WTC11 (cell line): ENCODE results near the gene UCHL3. TPM values are rescaled to one million over a fixed set of nuclear protein-coding genes. Genes with fewer than 3 reads are reported as not detected.

ENCODE experiments used
- ATAC-seq: fragments of 200-7000 bp; cut with Tn5 transposase; 2 replicates; pipeline ENCODE4 v1.10.0; 2021; ENCODE audit warnings: mild to moderate bottlenecking, moderate library complexity
- CTCF ChIA-PET: fragments of 300-600 bp; sonication (Branson Sonifier 250); formaldehyde crosslinking; loops from one replicate; lab custom pipeline; 2021; ENCODE audit warnings: antibody characterized with exemption; lab: Charles Lee
- POLR2A ChIA-PET: fragments of 350-600 bp; sonication (Branson Sonifier 250); formaldehyde crosslinking; loops from one replicate; lab custom pipeline; 2021; ENCODE audit warnings: antibody characterized with exemption; lab: Charles Lee
- DNase-seq: peaks from one replicate; pipeline ENCODE4 v3.0.0; 2021; ENCODE audit warnings: low spot score
- H3K27ac Mint-ChIP-seq: 2 replicates; pipeline ENCODE4 v1.8.0; 2021; ENCODE audit warnings: mixed read lengths
- H3K27me3 Mint-ChIP-seq: 2 replicates; pipeline ENCODE4 v1.8.0; 2021; ENCODE audit warnings: low read depth, mild to moderate bottlenecking, moderate library complexity, mixed read lengths
- H3K36me3 Mint-ChIP-seq: 2 replicates; pipeline ENCODE4 v1.8.0; 2021; ENCODE audit warnings: mixed read lengths
- H3K4me1 Mint-ChIP-seq: 2 replicates; pipeline ENCODE4 v1.8.0; 2022; ENCODE audit warnings: mixed read lengths
- H3K4me3 Mint-ChIP-seq: 2 replicates; pipeline ENCODE4 v1.8.0; 2021; ENCODE audit warnings: mild to moderate bottlenecking, moderate library complexity, mixed read lengths
- H3K9me3 Mint-ChIP-seq: 2 replicates; pipeline ENCODE4 v1.8.0; 2021; ENCODE audit warnings: mixed read lengths
- E2F1 ChIP-seq: sonication (generic); formaldehyde crosslinking; IDR thresholded peaks from 2 replicates; pipeline ENCODE4 v1.8.0; 2022; ENCODE audit warnings: mild to moderate bottlenecking, missing genetic modification reagents
- E2F4 ChIP-seq: sonication (generic); formaldehyde crosslinking; IDR thresholded peaks from 2 replicates; pipeline ENCODE4 v1.8.1; 2022; ENCODE audit warnings: low read depth, mild to moderate bottlenecking, moderate library complexity, missing genetic modification reagents, borderline replicate concordance
- ELF4 ChIP-seq: sonication (generic); formaldehyde crosslinking; IDR thresholded peaks from 2 replicates; pipeline ENCODE4 v1.8.1; 2022; ENCODE audit warnings: low read depth, mild to moderate bottlenecking, moderate library complexity, missing genetic modification reagents
- FOXJ3 ChIP-seq: sonication (generic); formaldehyde crosslinking; IDR thresholded peaks from 2 replicates; pipeline ENCODE4 v1.9.0; 2021; ENCODE audit warnings: missing genetic modification reagents, mild to moderate bottlenecking, borderline replicate concordance
- FOXK1 ChIP-seq: sonication (generic); formaldehyde crosslinking; IDR thresholded peaks from 2 replicates; pipeline ENCODE4 v1.8.0; 2022; ENCODE audit warnings: mild to moderate bottlenecking, moderate library complexity, missing genetic modification reagents
- FOXP4 ChIP-seq: sonication (generic); formaldehyde crosslinking; IDR thresholded peaks from 2 replicates; pipeline ENCODE4 v1.8.0; 2022; ENCODE audit warnings: mild to moderate bottlenecking, missing genetic modification reagents
- GTF2I ChIP-seq: fragments of 250-450 bp; sonication (Bioruptor Pico); conservative IDR thresholded peaks from 2 replicates; pipeline ENCODE4 v1.4.0; 2021; ENCODE audit warnings: mild to moderate bottlenecking
- IRF2 ChIP-seq: sonication (generic); formaldehyde crosslinking; IDR thresholded peaks from 2 replicates; pipeline ENCODE4 v1.8.0; 2022; ENCODE audit warnings: low read depth, missing genetic modification reagents, borderline replicate concordance
- NR1H2 ChIP-seq: sonication (generic); formaldehyde crosslinking; IDR thresholded peaks from 2 replicates; pipeline ENCODE4 v1.9.0; 2021; ENCODE audit warnings: mild to moderate bottlenecking, moderate library complexity, missing genetic modification reagents
- SMAD3 ChIP-seq: sonication (generic); formaldehyde crosslinking; IDR thresholded peaks from 2 replicates; pipeline ENCODE4 v1.8.0; 2022; ENCODE audit warnings: missing genetic modification reagents, mild to moderate bottlenecking, borderline replicate concordance
- SMAD4 ChIP-seq: sonication (generic); formaldehyde crosslinking; IDR thresholded peaks from 2 replicates; pipeline ENCODE4 v1.8.0; 2022; ENCODE audit warnings: mild to moderate bottlenecking, missing genetic modification reagents
- SOX15 ChIP-seq: fragments of 250-450 bp; sonication (Bioruptor Pico); IDR thresholded peaks from 2 replicates; pipeline ENCODE4 v1.9.0; 2021; ENCODE audit warnings: mild to moderate bottlenecking
- SP1 ChIP-seq: sonication (generic); formaldehyde crosslinking; conservative IDR thresholded peaks from 2 replicates; pipeline ENCODE4 v1.8.1; 2022; ENCODE audit warnings: missing genetic modification reagents
- TEAD1 ChIP-seq: sonication (generic); formaldehyde crosslinking; IDR thresholded peaks from 2 replicates; pipeline ENCODE4 v1.8.0; 2022; ENCODE audit warnings: mild to moderate bottlenecking, missing genetic modification reagents
- TEAD4 ChIP-seq: sonication (generic); formaldehyde crosslinking; IDR thresholded peaks from 2 replicates; pipeline ENCODE4 v1.8.0; 2022; ENCODE audit warnings: mild to moderate bottlenecking, missing genetic modification reagents
- total RNA-seq: library from RNA; stranded (reverse); gene quantifications from 3 replicates; pipeline ENCODE4 v1.2.3, GENCODE V29; 2021
- TF ChIP-seq, protein P1 (sequence below): sonication (generic); formaldehyde crosslinking; IDR thresholded peaks from 2 replicates; pipeline ENCODE4 v1.8.1; 2022; ENCODE audit warnings: mild to moderate bottlenecking, missing genetic modification reagents, moderate library complexity, borderline replicate concordance
- TF ChIP-seq, protein P2 (sequence below): sonication (generic); formaldehyde crosslinking; IDR thresholded peaks from 2 replicates; pipeline ENCODE4 v1.8.0; 2023; ENCODE audit warnings: mild to moderate bottlenecking, missing genetic modification reagents
- TF ChIP-seq, protein P3 (sequence below): sonication (generic); formaldehyde crosslinking; IDR thresholded peaks from 2 replicates; pipeline ENCODE4 v1.8.1; 2023; ENCODE audit warnings: mild to moderate bottlenecking, missing genetic modification reagents, borderline replicate concordance

Gene UCHL3
- total RNA-seq, 1 experiment from 2014 or later, result 46.9 TPM

DNA sequence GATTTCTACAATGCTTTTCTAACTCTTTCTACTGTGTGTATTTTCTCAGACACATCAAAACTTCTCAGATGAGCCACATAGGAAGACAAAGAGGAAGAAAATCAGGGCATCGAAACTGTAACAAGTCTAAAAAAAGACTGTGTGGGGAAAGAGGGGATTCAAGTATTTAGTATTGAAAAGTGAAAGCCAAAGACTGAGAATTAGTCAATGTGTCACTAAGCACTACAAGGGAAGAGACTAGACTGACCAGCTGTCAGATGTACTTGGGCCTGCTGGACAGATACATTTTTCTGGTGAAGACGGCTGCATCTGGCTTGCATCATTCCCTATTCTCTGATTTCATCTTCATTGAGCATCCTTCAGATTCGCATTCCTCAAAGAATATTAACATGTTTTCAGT, 37.3 kb upstream of the UCHL3 start (continued):
- TF ChIP-seq SMAD4 (CRISPR knock-in tag) (no peak), SMAD3 (CRISPR knock-in tag) (no peak), E2F4 (no peak)

- no peaks in the 10 kb centered on the region for H3K27me3 Mint-ChIP-seq
- ChIA-PET CTCF (no interaction called here), POLR2A (no interaction called here)
- H3K27ac Mint-ChIP-seq, result no peak overlapping the region
- peaks cover 16% of the 10 kb centered on the region for H3K9me3 Mint-ChIP-seq
- no peak overlapping the region for H3K4me3 Mint-ChIP-seq
- ATAC-seq (no peak), DNase-seq (no peak)
- H3K36me3 Mint-ChIP-seq, result peaks cover 7% of the 10 kb centered on the region
- no peaks in the 10 kb centered on the region for H3K4me1 Mint-ChIP-seq
- TF ChIP-seq, protein P1, sequence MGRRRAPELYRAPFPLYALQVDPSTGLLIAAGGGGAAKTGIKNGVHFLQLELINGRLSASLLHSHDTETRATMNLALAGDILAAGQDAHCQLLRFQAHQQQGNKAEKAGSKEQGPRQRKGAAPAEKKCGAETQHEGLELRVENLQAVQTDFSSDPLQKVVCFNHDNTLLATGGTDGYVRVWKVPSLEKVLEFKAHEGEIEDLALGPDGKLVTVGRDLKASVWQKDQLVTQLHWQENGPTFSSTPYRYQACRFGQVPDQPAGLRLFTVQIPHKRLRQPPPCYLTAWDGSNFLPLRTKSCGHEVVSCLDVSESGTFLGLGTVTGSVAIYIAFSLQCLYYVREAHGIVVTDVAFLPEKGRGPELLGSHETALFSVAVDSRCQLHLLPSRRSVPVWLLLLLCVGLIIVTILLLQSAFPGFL, result no peak
- no peak for TF ChIP-seq ELF4 (CRISPR knock-in tag)
- TF ChIP-seq FOXK1, result no peak
- TF ChIP-seq E2F1 (CRISPR knock-in tag), result no peak
Observed at GRCh38 chr13:75513271-75513670, 36.3 kb upstream of the UCHL3 start.

- no peak for ATAC-seq
- no peak overlapping the region for H3K4me3 Mint-ChIP-seq
- no peak overlapping the region for H3K27ac Mint-ChIP-seq
- no peaks in the 10 kb centered on the region for H3K4me1 Mint-ChIP-seq
- ChIA-PET POLR2A (no interaction called here), CTCF (no interaction called here)
- peaks cover 22% of the 10 kb centered on the region for H3K9me3 Mint-ChIP-seq
- peaks cover 12% of the 10 kb centered on the region for H3K36me3 Mint-ChIP-seq
- DNase-seq, result no peak
- H3K27me3 Mint-ChIP-seq, result no peaks in the 10 kb centered on the region
- TF ChIP-seq FOXP4 (CRISPR knock-in tag), result no peak
- no peak for TF ChIP-seq FOXK1
- no peak for TF ChIP-seq SP1
- TF ChIP-seq, protein P1, result no peak
- TF ChIP-seq TEAD4 (CRISPR knock-in tag), result no peak
- no peak for TF ChIP-seq GTF2I
- TF ChIP-seq, protein P2, sequence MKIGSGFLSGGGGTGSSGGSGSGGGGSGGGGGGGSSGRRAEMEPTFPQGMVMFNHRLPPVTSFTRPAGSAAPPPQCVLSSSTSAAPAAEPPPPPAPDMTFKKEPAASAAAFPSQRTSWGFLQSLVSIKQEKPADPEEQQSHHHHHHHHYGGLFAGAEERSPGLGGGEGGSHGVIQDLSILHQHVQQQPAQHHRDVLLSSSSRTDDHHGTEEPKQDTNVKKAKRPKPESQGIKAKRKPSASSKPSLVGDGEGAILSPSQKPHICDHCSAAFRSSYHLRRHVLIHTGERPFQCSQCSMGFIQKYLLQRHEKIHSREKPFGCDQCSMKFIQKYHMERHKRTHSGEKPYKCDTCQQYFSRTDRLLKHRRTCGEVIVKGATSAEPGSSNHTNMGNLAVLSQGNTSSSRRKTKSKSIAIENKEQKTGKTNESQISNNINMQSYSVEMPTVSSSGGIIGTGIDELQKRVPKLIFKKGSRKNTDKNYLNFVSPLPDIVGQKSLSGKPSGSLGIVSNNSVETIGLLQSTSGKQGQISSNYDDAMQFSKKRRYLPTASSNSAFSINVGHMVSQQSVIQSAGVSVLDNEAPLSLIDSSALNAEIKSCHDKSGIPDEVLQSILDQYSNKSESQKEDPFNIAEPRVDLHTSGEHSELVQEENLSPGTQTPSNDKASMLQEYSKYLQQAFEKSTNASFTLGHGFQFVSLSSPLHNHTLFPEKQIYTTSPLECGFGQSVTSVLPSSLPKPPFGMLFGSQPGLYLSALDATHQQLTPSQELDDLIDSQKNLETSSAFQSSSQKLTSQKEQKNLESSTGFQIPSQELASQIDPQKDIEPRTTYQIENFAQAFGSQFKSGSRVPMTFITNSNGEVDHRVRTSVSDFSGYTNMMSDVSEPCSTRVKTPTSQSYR (CRISPR knock-in tag), result no peak
- no peak for TF ChIP-seq SOX15 (CRISPR knock-in tag)
- TF ChIP-seq, protein P3, sequence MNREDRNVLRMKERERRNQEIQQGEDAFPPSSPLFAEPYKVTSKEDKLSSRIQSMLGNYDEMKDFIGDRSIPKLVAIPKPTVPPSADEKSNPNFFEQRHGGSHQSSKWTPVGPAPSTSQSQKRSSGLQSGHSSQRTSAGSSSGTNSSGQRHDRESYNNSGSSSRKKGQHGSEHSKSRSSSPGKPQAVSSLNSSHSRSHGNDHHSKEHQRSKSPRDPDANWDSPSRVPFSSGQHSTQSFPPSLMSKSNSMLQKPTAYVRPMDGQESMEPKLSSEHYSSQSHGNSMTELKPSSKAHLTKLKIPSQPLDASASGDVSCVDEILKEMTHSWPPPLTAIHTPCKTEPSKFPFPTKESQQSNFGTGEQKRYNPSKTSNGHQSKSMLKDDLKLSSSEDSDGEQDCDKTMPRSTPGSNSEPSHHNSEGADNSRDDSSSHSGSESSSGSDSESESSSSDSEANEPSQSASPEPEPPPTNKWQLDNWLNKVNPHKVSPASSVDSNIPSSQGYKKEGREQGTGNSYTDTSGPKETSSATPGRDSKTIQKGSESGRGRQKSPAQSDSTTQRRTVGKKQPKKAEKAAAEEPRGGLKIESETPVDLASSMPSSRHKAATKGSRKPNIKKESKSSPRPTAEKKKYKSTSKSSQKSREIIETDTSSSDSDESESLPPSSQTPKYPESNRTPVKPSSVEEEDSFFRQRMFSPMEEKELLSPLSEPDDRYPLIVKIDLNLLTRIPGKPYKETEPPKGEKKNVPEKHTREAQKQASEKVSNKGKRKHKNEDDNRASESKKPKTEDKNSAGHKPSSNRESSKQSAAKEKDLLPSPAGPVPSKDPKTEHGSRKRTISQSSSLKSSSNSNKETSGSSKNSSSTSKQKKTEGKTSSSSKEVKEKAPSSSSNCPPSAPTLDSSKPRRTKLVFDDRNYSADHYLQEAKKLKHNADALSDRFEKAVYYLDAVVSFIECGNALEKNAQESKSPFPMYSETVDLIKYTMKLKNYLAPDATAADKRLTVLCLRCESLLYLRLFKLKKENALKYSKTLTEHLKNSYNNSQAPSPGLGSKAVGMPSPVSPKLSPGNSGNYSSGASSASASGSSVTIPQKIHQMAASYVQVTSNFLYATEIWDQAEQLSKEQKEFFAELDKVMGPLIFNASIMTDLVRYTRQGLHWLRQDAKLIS, result no peak
- no peak for TF ChIP-seq IRF2 (CRISPR knock-in tag)
- TF ChIP-seq TEAD1 (CRISPR knock-in tag), result no peak
- TF ChIP-seq FOXJ3 (CRISPR knock-in tag), result no peak
- no peak for TF ChIP-seq NR1H2
Observed at GRCh38 chr13:75514080-75514995, 35.3 kb upstream of the UCHL3 start.
